ENCODE measurements around the gene IER3.

DNA sequence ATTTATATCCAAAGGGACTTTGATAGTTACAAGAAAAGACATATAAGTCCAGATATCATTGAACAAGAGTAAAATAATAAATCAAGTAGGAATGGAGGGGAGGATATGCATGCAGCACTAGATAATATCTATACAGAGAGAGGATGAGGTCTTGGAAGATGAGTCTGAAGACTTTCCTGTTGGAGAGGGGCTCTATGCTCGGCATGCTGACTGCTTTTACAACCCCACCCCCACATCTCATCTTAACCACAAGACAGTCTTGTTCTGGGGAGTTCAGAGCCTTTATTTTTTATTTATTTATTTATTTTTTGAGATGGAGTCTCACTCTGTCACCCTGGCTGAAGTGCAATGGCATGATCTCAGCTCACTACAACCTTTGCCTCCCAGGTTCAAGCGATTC is 48.4 kb upstream of the IER3 start:
- TF ChIP-seq, protein P1, sequence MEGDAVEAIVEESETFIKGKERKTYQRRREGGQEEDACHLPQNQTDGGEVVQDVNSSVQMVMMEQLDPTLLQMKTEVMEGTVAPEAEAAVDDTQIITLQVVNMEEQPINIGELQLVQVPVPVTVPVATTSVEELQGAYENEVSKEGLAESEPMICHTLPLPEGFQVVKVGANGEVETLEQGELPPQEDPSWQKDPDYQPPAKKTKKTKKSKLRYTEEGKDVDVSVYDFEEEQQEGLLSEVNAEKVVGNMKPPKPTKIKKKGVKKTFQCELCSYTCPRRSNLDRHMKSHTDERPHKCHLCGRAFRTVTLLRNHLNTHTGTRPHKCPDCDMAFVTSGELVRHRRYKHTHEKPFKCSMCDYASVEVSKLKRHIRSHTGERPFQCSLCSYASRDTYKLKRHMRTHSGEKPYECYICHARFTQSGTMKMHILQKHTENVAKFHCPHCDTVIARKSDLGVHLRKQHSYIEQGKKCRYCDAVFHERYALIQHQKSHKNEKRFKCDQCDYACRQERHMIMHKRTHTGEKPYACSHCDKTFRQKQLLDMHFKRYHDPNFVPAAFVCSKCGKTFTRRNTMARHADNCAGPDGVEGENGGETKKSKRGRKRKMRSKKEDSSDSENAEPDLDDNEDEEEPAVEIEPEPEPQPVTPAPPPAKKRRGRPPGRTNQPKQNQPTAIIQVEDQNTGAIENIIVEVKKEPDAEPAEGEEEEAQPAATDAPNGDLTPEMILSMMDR (IDR thresholded peaks at IDR 0.05; ENCODE audit: low read depth, low read length, missing input control), result no peak
- TF ChIP-seq, protein P2, sequence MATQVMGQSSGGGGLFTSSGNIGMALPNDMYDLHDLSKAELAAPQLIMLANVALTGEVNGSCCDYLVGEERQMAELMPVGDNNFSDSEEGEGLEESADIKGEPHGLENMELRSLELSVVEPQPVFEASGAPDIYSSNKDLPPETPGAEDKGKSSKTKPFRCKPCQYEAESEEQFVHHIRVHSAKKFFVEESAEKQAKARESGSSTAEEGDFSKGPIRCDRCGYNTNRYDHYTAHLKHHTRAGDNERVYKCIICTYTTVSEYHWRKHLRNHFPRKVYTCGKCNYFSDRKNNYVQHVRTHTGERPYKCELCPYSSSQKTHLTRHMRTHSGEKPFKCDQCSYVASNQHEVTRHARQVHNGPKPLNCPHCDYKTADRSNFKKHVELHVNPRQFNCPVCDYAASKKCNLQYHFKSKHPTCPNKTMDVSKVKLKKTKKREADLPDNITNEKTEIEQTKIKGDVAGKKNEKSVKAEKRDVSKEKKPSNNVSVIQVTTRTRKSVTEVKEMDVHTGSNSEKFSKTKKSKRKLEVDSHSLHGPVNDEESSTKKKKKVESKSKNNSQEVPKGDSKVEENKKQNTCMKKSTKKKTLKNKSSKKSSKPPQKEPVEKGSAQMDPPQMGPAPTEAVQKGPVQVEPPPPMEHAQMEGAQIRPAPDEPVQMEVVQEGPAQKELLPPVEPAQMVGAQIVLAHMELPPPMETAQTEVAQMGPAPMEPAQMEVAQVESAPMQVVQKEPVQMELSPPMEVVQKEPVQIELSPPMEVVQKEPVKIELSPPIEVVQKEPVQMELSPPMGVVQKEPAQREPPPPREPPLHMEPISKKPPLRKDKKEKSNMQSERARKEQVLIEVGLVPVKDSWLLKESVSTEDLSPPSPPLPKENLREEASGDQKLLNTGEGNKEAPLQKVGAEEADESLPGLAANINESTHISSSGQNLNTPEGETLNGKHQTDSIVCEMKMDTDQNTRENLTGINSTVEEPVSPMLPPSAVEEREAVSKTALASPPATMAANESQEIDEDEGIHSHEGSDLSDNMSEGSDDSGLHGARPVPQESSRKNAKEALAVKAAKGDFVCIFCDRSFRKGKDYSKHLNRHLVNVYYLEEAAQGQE (IDR thresholded peaks at IDR 0.05), result no peak
- no peak for TF ChIP-seq RXRA (IDR thresholded peaks at IDR 0.05)
- TF ChIP-seq YY1 (IDR thresholded peaks at IDR 0.05), result no peak
- TF ChIP-seq, protein P3, sequence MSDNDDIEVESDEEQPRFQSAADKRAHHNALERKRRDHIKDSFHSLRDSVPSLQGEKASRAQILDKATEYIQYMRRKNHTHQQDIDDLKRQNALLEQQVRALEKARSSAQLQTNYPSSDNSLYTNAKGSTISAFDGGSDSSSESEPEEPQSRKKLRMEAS (IDR thresholded peaks at IDR 0.05), result no peak
- no peak for TF ChIP-seq SP1 (IDR thresholded peaks at IDR 0.05)
- no peak for TF ChIP-seq TAF1 (conservative IDR thresholded peaks at IDR 0.05)
- TF ChIP-seq JUND (IDR thresholded peaks at IDR 0.05), result no peak
- TF ChIP-seq GABPA (IDR thresholded peaks at IDR 0.05 in 1 of 2, conservative IDR thresholded peaks at IDR 0.05 in 1 of 2), result no peak

Measured in liver (tissue), 3 donors.